HG02852 (cell line): ENCODE measurements around the gene LINC00632.

Experiments used
- ATAC-seq: cut with Tn5 transposase; IDR thresholded peaks from one replicate; pipeline ENCODE4 v1.9.1; 2021; ENCODE audit warnings: mild to moderate bottlenecking, moderate library complexity; ENCODE audit not compliant: unreplicated experiment

The LINC00632 gene

DNA sequence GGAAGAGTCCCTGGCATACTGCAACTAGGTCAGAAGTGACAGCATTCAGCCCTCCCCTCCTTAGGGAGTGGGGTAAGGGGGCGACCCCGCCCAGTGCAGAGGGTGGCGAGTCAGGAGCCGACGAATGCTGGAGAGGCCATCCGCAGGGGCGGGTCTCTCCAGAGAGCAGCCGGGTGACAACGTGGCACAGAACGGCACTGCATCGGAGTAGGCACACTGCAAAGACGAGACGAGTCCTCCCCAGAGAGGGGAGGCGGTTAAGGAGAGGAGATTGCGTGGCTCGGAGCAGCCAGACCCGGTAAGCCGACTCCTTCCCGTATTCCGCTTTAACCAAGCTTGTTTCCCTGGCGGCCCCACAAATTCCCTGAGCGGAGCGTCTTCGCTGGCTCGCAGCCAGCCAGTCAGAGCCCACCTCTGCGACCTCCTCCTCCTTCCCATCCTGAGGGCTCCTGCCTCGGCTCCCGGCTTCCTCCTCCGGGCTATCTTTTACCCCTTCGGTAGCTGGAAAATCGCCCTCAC is 54.9 kb downstream of the LINC00632 start:
- no peak for ATAC-seq

DNA sequence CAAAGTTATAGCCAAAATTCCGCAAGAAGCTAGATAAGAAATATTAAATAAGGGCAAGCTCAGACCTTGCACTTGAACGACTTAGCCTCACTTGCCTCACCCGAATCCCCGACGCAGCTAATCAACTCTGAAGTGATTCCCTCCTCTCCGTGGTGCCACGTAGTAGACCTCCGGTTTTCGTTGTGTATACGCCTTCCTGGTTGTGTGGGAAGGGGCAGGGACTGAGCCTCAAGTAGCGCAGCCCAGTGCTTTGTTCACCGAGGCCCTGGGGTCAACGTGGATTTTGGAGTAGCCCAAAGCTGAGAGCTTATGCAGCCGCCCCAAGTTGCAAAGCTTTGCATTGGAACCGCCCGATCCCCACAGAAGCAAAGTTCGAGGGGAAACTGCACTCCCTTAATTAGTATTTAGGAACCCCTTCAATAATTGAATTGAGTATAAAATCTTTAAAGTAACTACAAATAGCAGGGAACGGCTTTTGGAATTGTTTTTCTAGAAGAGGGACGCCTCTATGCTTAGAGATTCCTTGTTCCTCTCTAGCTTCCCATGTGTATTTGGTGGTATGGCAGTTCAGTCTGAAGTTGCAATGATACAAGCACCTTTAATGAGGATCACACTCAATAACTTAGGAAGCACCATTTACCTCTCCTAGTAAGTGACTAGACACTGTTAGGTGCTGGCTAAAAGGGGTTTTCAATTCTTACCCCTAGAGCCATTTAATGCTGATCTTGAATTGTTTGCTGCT is 55.7 kb downstream of the LINC00632 start:
- ATAC-seq = no peak

DNA sequence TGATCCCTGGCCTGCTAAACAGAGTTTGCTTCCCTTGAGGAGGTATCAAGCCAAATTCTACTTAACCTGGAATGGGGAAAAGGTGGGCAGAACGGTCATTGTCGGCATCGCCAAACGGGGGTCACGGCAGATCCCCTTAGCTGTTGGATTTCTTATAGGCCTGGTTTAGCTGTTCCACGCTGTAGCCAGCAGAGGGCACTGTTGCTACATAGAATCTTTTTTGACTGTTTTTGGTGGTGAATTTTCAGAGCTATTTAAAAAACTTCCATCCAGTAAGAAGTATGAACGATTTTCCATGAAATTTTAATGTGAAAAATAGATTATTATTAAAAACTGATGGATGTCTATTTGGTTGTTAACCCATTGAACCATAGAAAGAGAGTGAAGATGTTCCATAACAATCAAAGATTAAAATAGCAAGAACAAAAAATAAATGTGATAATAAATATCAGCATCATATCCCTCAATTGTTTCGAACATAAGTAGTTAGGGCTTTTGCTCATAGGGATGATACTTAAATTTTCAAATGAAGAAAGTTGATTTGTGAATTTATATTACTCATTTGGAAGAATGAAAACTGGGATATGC is 56.6 kb downstream of the LINC00632 start:
- ATAC-seq = no peak

DNA sequence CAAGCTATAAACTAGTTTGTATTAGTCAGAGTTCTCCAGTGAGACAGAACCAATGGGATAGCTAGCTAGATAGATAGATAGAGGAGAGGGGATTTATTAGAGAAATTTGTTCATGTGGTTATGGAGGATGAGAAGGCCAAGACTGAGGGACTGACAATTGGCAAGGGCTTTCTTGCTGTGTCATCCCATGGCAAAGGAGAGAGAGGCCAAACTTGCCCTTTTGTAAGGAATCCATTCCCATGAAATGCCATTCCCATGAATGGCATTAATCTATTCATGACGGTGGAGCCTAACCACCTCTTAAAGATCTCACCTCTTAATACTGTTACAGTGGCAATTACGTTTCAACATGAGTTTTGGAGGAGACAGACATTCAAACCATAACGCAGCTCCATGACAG is 58.1 kb downstream of the LINC00632 start:
- no peak for ATAC-seq

DNA sequence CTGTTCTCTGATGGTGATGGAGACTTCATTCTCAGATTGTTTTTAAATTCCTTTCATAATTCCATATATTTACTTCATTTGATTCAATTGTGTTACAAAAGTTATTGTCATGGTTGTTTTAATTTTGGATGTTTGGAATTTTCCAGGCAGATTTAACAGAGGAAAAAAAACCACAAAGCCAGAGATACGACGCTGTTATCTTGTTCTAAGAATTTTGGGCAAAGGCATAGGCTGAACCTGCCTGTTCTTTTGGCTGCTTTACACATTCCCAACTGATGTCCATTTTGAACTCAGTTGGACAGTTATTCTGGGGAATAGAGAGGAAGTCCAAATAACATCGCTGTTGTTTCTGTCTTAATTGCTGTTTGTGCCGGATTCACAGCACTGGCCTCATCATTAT is 65.7 kb downstream of the LINC00632 start:
- no peak for ATAC-seq

DNA sequence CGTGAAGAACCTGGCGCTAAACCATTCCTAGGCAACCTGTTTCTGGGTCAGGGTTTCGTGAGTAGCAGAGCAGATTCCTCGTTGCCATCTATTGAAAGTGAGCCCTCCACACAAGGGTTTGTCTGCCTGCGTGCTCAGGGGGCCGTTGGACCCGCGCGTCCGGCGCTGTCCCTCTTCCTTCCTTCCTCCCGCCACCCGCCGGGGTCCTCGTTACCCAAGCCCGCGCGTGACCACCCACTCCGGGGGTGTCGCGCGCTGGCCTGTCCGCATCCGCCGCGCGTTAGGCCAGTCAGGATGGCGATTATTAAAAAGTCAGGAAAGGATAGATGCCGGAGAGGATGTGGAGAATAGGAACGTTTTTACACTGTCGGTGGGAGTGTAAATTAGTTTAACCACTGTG is 66.8 kb downstream of the LINC00632 start:
- no peak for ATAC-seq

DNA sequence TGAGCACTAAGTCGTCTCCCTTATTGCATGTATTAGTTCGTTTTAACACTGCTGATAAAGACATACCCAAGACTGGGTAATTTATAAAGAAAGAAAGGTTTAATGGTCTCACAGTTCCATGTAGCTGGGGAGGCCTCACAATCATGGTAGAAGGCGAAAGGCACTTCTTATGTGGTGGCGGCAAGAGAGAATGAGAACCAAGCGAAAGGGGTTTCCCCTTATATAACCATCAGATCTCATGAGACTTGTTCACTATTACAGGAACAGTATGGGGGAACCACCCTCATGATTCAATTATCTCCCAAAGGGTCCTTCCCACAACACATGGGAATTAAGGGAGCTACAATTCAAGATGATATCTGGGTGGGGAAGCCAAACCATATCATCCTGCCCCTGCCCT is 85.1 kb downstream of the LINC00632 start:
- ATAC-seq = no peak

DNA sequence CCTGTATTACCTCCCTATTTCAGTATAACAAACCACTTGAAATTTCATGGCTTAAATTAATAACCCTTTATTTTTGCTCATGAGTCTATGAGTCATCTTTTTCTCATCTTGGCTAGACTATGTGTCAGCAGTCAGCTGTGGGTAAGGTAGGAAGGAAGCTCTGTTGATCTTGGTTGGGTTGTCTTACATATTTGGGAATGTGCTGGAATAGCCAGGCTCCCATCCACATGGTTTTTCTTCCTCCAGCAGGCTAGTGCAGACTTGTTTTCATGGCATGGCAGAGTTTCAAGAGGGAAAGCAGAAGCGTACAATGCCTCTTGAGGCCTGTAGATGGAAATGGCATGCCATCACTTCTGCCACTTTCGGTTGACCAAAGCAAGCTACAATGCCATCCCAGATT is 89.7 kb downstream of the LINC00632 start:
- no peak for ATAC-seq

DNA sequence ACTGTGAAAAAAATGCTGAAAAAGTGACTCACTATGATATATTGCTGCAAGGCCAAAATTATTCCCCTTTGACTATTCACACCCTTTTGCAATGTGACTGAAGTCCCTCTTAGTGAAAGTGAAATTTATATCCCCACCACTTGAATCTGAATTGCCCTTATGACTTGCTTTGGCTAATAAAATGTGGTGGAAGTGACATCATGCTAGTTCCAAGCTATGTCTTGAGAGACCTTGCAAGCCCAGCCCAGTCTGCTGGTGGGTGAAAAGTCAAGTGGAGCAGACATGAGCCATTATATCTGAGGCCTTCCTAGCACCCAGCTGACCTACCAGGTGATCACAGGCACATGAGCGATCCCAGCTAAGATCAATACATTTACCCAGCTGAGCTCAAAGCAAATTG is 94.7 kb downstream of the LINC00632 start:
- no peak for ATAC-seq

DNA sequence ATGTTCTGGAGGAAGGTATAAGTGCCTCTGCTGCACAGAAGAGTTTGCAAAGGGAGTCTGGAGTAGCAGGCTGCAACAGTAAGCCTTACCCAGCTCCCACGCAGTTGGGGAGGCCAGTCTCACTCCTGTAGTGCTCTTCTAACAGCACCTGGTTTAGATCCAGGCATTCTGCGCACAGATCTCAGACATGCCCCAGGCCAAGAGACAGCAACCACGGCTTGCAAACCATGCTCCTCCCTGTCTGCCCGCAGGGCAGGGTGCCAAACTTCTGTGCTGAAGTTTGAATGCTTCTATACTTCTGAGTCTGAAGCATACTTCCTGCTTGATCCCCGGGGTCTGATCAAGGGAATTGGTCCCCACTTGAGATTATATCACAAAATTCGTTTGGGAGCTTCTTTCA is 106.3 kb downstream of the LINC00632 start:
- ATAC-seq = no peak

DNA sequence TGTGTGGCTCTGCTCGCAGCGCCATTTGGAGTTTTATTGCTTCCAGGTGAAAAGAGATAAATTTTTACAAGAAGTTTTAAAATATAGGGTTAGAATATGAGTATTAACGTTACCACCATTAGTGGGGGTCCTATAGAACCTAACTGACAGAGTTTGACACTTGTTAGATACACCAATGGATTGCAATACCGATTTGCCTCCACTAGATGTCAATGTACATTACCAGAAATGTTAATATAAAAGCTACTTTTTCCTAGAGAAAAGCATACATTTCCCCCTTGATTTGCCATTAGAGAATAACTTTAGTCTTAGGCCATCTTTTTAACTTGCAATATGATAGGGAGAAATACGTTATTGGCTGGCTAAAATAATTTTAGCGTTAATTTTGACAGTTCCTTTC is 108.4 kb downstream of the LINC00632 start:
- no peak for ATAC-seq

DNA sequence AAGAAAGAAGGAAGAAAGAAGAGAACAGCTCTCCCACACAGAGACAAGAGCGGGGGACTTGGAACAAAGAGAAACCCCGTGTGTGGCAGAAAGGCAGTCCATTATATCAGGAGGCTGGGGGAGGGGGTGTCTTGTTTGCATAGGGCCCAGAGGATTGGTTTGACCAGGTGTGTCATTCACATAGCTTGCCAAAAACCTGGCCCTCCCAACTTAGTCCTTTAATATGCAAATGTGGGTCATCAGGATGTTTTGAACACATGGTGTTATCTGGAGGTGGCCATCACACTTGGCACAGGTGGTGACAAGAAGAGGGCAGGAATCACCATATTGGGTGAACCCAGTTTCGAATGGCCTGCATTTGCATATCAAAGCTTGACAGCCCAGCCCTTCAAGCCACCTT is 111.7 kb downstream of the LINC00632 start:
- ATAC-seq = no peak

DNA sequence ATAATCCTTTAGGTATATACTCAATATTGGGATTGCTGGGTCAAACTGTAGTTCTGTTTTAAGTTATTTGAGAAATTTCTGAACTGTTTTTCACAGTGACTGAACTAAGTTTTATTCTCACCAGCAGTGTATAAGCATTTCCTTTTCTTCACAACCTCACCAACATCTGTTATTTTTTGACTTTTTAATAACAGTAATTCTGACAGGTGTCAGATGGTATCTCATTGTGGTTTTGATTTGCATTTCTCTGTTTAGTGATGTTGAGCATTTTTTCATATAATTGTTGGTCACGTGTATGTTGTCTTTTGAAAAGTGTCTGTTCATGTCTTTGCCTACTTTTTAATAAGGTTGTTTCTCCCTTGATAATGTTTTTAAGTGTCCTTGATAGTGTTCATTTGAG is 112.6 kb downstream of the LINC00632 start:
- ATAC-seq = no peak

DNA sequence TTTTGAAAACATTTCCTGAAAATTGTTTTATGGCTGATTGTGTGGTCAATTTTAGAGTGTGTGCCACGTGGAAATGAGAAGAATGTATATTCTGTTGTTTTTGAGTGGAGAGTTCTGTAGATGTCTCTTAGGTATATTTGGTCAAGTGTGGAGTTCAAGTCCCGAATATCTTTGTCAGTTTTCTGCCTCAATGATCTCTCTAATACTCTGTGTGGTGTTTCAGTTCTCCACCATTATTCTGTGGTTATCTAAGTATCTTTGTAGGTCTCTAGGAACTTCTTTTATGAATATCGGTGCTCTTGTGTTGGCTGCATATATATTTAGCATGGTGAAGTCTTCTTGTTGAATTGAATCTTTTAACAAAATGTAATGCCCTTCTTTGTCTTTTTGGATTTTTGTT is 113.3 kb downstream of the LINC00632 start:
- ATAC-seq = no peak

DNA sequence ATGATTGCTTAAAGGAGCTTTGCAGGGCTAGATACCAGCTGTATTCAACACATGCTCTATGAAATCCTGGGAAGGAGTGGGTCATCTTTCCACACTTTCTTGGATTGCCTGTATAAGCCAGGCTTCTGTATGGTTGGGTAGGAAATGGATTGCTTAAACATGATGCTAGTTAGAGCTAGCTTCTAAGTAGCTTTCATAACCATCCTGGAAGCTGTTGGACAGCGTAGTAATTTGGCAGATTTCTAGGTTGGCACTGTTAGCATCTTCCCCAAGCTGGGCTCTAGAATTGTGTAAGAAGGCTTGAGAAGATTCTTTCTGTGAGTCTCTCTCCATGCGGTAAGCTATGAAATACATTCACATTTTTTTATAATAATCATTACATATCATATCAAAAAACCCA is 127.3 kb downstream of the LINC00632 start:
- no peak for ATAC-seq
